Stimulated activated CD4-positive, alpha-beta T cell treated with anti-CD3 and anti-CD28 coated beads, Interleukin-4, amount 100 ng/mL, for 48 hours (primary cell): ENCODE results near the gene CREB1.

Experiments
- DNase-seq, 2 donors: peaks; one replicate each; pipeline ENCODE4 v3.0.0-alpha.2; 2020; ENCODE audit warnings: low read depth in 2 of 2

The CREB1 gene

DNA sequence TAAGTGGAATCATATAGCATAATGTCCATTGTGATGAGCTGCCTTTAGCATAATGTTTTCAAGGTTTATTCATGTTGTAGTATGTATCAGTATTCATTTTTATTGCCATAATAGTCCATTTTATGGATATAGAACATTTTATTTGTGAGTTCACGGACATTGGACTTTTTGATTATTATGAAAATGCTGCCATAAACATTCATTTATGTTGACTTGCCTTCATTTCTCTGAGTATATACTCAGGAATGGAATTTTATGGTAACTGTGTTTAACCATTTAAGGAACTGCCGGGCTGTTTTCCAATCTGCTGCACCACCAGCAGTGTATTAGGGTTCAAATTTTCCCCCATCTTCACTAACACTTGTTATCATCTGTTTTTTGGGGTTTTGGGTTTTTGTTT, 12.2 kb downstream of the CREB1 start:
- no peak for DNase-seq

DNA sequence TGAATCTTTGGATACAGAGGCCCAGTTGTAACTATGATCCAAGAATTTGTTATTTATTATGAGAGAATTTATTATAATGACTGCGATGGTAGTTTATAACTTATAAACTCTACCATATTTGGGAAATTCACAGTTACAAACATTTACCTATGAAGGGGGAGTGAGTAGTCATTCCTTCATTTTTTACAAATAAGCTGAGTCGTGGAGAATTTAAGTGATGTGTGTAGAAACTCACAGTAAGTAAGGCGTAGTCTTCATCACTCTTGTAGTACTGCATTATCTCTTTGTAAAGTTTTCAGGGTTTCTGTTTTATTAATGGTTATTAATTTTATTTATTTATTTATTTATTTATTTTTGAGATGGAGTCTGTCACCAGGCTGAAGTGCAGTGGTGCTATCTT, 13.5 kb downstream of the CREB1 start:
- DNase-seq = no peak

DNA sequence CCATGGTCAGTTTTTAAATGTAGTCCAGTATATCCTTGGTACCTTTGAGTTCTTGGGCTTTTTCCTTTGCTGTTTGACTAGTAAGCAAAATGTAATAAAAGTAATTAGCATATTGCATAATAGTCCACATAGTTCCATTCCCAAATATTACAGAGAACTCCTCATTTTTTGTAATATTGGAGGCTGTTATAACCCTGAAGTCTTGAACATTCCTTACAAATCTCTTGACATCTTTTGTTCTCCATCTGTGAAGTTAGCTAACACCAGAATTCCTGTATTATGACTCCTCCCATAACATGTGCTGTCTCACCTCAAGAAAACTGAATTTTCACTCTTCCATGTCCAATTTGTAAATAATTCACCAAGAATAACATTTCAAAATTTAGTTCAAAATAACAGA, 17.1 kb downstream of the CREB1 start:
- no peak for DNase-seq

DNA sequence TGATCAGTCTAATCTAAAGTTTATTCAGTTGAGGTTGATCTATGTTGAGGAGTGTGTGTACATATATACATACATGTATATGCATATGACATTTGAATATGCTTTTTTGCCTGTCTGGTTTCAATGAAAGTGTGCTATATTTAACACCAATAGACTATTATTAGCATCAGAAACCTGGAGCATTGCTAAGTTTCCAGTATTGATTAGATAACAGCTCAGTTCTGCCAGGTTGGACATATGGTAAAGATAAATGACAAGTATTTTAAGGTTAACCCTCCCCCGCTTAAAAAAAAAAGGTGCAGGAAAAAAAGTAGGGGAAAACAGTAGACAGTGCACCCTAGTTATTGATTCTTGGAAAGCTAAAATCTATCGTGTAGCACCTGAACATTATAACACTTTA, 19.4 kb downstream of the CREB1 start:
- DNase-seq = no peak

DNA sequence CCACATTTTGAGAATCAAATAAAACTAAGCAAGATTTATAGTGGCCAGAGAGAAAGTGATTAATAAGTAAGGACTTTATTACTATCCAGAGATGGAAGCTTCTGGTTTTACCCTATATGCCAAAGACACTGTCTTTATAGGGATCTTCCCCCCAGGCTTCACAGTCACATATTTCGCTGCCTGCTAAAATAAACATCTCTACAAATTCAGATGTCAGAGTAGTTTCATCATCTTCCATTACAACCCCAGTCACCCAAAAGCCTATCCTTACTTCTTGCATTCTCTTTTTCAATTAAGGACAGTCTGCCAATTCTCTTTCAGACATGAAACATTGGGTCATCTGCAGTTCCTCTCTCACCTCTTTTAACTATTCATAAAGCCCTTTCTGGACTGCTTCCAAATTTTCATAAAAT, 28.3 kb downstream of the CREB1 start:
- DNase-seq = no peak

DNA sequence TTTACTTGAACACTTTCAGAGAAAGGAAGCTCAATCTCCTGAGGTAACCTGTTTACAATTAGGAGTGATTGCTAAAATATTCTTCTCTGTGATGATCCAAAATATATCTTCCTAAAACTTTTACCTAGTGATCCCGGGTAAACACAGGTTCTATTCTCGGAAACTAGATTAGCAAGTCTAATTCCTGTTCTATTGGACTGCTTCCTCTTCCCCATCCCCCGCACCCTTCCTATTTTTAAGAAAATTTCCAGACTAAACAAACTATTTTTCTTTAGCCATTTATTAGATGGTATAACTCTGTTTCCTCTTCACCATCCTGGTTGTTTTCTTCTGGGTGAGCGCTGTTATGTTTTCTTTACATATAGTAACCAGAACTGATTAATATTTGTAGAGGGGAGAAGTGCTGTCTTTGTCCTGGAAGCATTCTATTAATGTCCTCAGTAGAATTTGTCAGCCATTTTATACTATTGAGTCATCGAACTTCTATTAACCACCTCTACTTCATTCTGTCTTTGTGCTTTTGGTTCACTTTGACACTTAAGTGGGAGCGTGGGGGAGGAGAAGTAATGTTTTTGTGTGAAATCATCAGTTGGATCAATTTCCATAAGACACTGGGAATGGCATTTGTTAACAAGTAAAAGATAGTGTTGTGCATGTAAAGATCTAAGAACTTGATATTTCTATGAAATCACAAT, 31.8 kb downstream of the CREB1 start:
- DNase-seq = no peak

DNA sequence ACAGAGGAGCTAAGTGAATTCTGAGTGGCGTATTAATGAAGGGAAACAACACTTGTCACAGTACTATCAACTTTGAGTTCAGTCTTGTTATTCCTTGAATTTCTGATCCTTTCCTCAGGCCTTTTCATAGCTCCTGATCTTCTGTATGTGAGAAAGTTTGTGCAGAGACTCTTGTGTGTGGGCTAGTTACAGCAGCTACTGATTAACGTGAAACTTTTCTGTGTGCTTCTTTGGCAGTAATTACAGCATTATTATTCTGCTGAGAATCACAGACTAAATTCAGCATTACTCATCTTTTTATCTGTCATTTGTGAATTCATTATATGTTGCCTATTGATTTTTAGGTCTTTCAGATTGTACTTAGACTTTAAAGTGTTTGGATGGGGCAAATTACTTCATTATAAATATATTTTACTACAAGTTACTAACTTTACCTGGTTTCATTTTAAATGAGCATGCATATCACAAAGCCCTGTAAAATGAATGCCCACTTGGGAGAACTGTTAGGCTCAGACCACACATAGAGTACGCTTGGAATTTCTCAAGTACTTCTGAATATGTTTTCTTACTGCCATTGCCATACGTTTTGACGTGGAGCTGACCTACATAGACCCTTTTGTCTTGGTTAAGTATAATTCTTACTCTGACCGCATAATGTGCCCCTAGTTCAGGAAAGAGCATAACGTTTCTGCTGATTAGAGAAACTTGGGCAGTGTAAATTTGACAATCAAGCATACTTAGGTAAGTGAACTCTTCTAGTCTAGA, 36.2 kb downstream of the CREB1 start:
- no peak for DNase-seq

DNA sequence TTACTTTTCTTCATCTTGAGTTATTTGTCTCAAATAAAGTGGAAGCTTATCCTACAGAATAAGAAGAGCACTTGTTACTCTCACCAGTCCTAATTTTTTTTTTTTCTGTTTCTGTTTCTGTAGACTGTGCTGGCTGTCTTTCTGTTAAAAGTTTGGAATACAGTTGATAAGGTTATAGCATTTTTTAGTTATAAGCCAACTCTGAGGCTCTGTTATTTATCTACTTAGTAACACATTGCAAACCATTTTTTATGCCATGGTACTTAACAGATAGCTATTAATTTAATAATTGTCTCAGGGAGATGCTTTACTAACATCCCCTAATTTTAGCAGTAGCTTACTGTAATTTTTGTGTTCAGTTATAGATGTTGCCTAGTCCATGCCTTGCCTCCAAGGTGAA, 37.9 kb downstream of the CREB1 start:
- no peak for DNase-seq

DNA sequence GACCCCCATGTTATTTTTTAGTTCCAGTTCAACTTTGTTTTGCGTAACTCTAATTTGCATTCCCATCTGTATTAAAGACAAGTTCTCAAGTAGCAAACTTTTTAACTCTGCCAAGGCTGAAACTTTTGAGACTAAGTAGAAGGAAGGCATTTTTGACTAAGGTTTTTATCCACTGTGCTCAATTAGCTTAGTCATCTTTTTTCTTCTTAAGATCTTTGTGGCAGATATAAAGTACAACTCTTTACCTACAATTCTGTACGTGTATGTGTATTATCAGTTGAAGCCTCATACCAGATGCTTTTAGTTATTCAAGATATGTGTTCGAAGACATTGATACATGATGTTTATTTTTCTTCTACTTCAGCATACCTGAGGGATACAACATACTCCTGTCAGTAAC, 41.6 kb downstream of the CREB1 start:
- DNase-seq = no peak

DNA sequence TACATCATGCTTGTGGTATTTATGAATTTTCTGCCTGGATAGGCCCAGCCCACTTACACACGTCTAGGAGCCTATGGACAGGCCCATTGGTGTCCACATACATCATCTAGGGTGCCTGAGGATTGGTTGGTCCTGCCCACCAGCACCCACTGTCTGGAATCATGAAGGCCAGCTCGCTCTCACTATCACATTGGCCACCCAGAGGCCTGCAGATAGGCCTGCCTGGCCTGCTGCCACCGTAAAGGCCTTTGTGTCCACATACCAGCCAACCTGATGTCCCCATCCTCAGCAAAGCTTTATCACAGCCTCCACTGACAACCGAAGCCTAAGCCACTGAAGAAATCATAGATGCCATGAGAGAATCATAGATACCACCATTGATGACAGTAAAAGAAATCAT, 55.2 kb downstream of the CREB1 start:
- DNase-seq = no peak

DNA sequence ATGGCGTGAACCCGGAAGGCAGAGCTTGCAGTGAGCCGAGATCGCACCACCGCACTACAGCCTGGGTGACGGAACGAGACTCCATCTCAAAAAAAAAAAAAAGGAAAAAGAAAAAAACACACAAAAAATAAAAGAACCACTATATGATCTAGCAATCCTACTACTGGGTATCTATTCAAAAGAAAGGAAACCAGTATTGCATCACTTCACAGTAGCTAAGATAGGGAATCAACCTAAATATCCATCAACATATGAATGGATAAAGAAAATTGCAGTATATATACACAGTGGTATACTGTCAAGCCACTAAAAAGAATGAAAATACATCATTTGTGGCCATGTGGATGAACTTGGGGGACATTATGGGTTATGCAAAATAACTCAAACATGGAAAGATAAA, 57.5 kb downstream of the CREB1 start:
- no peak for DNase-seq

DNA sequence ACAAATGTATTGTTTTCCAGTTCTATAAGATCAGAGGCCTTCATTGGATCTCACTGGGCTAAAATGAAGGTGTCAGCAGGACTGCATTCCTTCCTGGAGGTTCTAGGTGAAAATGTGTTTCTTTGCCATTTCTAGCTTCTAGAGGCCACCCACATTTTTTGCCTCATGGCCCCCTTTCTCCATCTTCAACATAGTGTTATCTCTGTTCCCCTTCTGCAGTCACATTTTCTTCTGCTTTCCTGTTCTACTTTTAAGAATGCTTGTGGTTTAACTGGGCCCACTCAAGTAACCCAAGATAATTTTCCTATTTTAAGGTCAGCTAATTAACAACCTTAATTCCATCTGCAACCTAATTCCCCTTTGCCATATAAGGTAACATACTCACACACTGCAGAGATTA, 59.4 kb downstream of the CREB1 start:
- DNase-seq = no peak

DNA sequence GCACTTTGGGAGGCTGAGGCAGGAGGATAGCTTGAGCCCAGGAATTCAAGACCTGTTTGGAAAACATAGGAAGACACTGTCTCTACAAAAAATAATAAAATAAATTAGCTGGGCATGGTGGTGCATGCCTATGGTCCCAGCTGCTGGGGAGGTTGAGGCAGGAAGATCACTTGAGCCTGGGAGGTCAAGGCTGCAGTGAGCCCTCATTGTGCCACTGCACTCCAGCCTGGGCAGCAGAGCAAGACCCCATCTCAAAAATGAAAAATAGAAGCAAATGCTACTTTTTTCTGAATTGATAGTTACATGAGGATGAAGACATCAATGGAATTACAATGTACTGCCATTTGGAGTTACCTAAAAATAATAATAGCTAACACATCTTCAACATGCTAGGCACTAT, 63.5 kb downstream of the CREB1 start:
- no peak for DNase-seq

DNA sequence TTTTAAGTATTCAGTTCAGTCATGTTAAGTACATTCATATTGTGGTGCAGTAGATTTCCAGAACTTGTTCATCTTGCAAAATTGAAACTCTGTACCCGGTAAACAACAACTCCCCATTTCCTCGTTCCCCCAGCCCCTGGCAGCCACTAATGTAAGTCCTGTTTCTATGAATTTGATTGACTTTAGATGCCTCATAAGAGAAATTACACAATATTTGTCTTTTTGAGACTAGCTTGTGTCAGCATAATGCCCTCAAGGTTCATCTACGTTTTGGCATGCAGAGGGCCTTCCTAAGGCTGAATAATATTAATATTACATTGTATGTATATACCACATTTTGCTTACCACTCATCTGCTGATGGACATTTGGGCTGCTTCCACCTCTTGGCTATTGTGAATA, 64.5 kb downstream of the CREB1 start:
- DNase-seq = no peak

DNA sequence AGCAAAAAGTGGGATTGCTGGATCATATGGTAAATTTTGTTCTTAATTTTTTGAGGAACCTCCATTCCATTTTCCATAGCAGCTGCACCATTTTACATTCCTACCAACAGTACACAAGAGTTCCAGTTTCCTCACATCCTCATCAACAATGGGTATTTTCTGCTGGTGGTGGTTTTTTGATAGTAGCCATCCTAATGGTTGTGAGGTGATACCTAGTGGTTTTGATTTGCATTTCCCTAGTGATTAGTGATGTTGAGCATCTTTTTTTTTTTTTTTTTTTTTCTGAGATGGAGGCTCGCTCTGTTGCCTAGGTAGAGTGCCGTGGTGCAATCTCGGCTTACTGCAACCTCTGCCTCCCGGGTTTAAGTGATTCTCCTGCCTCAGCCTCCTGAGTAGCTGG, 65.0 kb downstream of the CREB1 start:
- no peak for DNase-seq

DNA sequence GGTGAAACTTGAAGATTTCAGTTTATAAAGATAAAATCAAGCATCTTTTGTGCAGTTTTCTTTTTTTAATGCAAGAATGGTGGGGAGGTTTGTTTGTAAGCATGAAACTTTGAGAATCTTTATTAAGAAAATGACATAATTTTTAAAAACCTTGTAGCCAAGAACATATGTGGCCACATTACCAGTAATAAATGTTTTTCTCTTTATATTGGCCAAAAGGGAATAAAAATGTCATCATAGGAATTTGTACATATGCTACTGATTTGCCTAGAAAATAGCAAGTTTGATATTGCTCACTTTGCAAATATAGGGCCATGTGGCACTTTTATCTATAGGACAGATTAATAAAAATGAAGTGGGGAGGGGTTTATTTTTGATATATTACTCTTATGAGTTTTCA, 69.9 kb downstream of the CREB1 start:
- no peak for DNase-seq

DNA sequence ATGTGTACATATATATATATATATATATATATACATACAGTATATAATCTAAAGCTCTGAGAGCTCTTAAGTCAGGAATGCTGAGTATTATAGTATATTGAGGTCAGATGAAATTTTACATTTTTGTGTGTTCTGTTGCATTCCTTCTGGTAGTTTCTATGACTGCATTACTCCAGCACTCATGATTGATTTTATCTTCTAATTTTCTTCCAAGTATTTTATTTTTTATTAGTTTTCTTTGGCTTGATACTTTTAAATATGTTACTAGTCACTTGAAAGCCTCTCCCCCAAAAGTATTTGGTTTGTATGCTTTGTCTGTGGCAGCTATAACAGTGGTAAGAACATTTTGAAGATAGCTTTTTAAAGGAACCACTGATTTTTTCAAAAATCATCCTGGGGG, 70.5 kb downstream of the CREB1 start:
- no peak for DNase-seq

DNA sequence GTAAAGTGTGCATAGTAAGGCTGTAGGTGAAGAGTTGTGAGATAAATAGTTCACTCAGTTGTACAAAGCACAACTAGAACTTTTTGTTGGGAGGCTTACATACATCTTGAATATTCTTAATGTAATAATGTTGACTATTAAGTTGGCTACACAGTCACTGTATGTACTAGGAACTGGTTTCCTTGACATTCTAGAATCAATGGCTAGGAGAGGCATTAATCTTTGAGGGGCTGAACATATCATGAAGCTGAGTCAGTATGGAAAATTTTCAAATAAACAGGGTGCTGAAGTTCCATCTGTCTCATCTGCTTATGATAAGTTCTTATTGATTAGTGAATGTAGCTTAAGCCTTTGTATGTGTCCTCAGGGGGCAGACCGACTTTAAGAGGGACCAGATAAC, 72.0 kb downstream of the CREB1 start:
- no peak for DNase-seq

DNA sequence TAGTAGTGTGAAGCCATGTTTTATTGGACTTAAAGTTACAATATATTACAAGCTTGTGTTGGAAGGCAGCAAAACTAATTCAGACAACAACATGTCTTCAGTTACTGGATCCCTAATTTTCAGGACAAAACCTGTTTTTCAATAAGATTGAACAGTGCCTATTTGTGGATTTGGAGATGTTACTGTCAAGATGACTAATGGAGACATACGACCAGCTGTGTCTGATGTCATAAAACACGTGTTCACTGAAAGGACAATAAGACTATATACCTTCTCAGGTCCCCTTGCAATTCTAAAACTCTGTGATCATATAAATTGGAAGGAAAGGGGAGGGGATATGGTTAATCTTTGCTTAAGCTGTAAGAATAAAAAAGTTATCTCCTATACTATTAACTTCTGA, 73.7 kb downstream of the CREB1 start:
- DNase-seq = no peak

DNA sequence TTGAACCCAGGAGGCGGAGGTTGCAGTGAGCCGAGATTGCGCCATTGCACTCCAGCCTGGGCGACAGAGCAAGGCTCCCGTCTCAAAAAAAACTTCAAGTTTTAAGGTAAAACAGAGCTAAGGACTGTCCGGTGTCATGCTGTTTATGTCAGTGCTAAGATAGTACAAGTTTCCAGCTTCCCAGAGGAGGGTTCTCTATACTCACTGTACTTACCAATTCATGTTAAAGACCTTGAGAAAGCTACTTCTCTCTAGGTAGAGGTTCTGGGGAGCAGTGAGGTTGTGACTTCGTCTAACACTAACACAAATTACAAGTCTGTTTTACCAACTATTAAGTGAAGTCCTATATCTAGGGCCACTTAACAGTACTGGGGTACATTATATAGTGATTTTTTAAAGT, 76.6 kb downstream of the CREB1 start:
- DNase-seq = no peak

DNA sequence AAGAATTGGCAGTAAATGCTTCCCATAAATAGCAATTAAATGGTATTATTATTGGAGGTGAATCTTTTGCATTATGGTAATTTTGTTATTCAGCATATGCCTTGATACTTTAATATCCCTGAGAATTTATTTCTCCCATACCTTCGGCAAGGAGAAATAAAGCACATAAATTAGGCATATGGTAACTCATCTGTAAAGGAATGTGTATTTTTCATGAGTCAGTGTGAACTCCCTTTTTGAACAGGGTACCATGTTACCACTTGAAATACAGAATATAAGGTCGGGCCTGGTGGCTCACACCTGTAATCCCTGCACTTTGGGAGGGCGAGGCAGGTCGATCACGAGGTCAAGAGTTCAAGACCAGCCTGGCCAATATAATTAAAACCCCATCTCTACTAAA, 77.1 kb downstream of the CREB1 start:
- DNase-seq = no peak

DNA sequence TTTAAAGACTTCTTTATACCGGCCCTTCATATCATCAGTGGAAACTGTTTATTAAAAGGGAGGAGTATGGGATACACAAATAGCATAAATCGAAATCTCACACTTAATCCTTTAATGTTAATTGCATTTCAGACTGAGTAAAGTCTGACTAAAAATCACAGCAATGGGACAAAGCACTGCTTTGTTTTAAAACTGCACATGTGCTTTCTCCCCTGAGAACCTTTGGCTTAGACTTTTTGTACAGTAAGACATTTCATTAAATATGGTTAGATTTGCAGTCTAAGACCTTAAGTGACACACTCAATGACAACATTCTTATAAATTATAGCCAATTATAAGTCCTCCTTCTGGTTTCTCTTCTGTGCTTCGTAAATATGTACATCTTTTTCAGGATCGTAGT, 83.0 kb downstream of the CREB1 start:
- no peak for DNase-seq

DNA sequence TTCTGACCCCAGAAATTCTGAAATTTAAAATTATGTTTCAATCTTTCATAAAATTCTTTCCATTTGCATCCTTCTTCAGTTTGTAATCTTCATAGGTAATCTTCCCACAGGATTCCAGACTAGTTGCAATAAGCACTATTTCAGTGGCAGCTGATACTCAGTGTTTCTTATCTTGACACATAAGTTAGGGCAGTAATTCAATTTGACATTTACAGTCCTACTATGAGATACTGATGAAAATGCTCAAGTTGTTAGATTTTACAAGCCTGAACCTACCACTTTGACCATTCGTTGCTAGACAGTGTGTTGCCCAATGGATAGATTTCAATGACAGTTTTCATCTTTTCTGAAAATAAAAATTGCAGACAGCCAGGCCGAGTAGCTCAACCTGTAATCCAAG, 85.1 kb downstream of the CREB1 start:
- no peak for DNase-seq

DNA sequence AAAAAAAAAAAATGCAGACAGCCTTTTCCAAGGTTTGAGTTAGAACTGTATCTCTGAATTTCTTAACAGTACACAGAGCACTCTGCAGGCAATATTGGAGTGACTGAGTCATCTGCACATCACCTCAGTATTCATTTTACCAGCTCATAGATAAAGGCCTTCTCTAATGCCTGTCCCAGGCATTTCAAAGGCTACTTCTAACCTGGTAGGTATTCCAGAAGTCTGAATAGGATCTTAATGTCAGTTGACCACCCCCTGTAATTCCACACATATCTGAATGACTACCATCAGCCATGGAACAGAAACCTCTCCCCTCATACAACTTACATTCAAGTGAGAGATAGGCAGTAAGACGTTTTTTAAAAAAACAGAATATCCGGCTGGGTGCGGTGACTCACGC, 86.4 kb downstream of the CREB1 start:
- DNase-seq = no peak
